Measurements from ENCODE around the gene GAD1.

- no peak for TF ChIP-seq CTCF (IDR thresholded peaks at IDR 0.05; ENCODE audit: poor library complexity, severe bottlenecking)
- no peak for TF ChIP-seq RAD21 (conservative IDR thresholded peaks at IDR 0.05)
- TF ChIP-seq, protein P1, sequence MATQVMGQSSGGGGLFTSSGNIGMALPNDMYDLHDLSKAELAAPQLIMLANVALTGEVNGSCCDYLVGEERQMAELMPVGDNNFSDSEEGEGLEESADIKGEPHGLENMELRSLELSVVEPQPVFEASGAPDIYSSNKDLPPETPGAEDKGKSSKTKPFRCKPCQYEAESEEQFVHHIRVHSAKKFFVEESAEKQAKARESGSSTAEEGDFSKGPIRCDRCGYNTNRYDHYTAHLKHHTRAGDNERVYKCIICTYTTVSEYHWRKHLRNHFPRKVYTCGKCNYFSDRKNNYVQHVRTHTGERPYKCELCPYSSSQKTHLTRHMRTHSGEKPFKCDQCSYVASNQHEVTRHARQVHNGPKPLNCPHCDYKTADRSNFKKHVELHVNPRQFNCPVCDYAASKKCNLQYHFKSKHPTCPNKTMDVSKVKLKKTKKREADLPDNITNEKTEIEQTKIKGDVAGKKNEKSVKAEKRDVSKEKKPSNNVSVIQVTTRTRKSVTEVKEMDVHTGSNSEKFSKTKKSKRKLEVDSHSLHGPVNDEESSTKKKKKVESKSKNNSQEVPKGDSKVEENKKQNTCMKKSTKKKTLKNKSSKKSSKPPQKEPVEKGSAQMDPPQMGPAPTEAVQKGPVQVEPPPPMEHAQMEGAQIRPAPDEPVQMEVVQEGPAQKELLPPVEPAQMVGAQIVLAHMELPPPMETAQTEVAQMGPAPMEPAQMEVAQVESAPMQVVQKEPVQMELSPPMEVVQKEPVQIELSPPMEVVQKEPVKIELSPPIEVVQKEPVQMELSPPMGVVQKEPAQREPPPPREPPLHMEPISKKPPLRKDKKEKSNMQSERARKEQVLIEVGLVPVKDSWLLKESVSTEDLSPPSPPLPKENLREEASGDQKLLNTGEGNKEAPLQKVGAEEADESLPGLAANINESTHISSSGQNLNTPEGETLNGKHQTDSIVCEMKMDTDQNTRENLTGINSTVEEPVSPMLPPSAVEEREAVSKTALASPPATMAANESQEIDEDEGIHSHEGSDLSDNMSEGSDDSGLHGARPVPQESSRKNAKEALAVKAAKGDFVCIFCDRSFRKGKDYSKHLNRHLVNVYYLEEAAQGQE (IDR thresholded peaks at IDR 0.05; ENCODE audit: borderline replicate concordance): no peak
- TF ChIP-seq EP300 (conservative IDR thresholded peaks at IDR 0.05; ENCODE audit: poor library complexity, severe bottlenecking): no peak
Measured at GRCh38 chr2:170782673-170783072, 34.0 kb upstream of the GAD1 start.
